ENCODE results near the gene SEPTIN5.
A peak's percentile ranks its signal among the peaks of the same experiment; 100 is the strongest.

The SEPTIN5 gene

GRCh38 chr22:19761725-19762567 is 47.6 kb downstream of the SEPTIN5 start:
- no peak for DNase-seq (ENCODE audit: low spot score)

GRCh38 chr22:19762568-19763457 is 48.5 kb downstream of the SEPTIN5 start:
- no peak for DNase-seq (ENCODE audit: low spot score)

GRCh38 chr22:19763458-19764298 is 49.4 kb downstream of the SEPTIN5 start:
- DNase-seq (ENCODE audit: low spot score): no peak

DNA sequence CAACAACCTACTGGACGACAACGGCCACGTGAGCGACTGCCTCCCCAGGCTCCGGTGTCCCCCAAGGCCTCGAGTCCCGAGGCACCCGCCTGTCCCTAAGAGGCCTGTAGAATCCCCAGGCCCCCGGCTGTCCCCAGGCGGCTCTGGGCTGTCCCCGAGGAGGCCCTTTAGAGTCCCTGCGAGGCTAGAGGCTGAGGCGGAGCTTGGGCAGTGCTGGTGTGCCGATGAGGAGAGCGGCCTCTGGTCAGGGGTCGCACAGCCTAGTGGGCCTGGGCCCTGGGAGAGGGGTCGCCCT is 49.9 kb downstream of the SEPTIN5 start:
- no peak for DNase-seq (ENCODE audit: low spot score)

DNA sequence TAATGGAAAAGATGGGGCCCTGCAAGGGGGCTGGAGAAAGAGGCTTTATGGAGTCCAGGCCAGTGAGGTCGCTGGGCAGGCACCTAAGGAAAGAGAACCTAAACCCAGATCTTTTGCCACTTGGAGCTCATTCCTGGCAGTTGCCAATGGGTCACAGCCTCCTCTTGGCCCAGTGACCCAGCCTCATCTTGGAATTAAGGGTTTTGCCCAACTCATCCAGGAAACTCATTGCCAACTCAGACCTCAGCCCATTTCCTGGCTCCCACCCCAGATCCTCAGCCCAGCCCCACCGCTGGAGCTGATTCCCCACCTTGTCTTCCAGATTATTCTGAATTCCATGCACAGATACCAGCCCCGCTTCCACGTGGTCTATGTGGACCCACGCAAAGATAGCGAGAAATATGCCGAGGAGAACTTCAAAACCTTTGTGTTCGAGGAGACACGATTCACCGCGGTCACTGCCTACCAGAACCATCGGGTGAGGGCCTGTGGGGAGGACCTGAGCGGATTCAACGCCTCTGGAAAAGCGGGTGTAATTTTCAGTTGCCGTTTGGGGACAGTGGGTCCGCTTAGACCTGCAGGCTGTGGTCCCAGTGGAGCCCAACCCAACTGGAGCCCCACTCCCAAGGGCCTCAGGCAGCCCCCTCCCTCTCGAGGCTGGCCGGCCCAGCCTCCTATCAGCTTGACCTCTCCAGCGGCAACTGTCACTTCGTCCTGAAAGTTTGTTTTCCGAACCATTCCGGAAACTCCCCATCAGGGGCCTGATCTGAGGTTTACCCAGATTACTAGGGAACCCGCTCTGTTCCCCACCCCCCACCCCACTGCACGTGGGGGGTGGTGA is 50.6 kb downstream of the SEPTIN5 start:
- no peak for DNase-seq (ENCODE audit: low spot score)

DNA sequence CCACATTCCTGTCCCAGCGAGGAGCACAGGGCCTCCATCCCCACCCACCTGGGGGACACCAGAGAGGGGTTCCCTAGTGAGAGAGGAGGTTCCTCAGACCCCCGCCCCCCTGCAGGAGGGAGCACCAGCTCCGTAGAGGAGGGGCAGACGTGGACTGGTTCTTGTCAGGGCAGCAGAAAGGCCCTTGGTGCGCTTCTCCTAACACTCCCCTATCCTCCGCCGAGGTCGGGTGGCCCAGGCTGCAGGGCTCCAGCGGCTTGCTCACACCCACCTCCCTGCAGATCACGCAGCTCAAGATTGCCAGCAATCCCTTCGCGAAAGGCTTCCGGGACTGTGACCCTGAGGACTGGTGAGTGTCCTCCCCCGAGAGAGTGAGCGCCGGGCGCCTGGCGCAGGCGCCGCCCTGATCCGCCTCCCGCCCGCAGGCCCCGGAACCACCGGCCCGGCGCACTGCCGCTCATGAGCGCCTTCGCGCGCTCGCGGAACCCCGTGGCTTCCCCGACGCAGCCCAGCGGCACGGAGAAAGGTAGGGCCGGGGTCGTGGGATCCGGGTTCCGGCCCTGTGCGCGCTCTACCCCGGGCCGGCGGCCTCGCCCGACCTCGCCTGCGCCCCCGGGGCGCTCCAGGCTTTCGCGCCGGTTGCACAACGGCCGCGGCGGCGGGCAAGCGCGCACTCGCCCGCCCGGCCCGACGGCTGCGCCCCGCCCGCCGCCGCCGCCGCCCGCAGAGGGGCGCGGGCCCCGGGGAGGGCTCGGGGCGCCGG is 51.4 kb downstream of the SEPTIN5 start:
- DNase-seq (ENCODE audit: low spot score): no peak

- no peak for DNase-seq (ENCODE audit: low spot score)
Measured at GRCh38 chr22:19766240-19766510, 51.9 kb downstream of the SEPTIN5 start.

GRCh38 chr22:19766511-19767426 is 52.5 kb downstream of the SEPTIN5 start:
- DNase-seq (ENCODE audit: low spot score): peak; percentile 61

DNA sequence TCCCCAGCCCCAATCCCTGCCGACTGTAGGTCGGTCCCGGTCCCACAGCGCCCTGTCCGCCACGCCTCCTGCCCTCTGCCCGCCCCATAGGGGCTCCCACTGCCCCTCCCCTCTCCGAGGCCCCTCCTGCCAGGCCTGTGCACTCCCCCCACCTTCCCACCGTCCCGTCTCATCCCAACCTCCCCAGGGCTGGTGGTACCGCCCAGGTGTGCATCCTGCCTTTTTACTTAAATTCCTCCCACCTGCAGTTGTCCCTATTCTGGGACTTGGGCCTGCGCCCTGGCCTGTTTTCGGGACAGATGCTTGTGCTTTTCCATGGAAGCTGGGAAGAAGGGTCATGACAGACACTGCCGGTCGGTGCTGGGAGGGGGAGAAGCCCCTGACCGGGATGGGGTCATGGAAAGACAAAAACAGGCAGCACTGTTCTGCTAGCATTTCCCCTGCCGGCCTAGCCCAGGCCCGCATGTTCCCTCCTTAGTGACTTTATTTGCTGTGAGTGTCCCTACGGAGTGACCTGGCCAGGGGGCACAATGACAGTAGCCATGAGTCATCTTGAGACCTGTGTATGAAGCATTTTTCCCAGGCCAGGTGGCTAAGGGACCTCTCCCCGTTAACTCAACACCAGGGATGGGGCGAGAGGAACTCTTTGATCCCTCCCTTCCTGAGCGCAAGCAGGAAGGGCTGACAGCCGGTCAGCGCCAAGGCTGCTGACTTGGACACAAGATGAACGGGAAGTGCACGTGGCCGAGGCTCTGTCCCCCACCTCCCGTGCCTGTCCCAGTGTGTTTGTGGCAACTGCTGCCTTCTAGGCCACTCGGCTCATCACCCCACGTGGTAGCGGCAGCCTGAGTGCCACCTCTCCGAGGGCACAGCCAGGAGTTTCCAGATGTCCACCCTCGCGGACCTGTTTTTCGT is 53.4 kb downstream of the SEPTIN5 start:
- DNase-seq (ENCODE audit: low spot score): no peak

- DNase-seq (ENCODE audit: low spot score): no peak
Measured at GRCh38 chr22:19769393-19769715, 55.1 kb downstream of the SEPTIN5 start.

DNA sequence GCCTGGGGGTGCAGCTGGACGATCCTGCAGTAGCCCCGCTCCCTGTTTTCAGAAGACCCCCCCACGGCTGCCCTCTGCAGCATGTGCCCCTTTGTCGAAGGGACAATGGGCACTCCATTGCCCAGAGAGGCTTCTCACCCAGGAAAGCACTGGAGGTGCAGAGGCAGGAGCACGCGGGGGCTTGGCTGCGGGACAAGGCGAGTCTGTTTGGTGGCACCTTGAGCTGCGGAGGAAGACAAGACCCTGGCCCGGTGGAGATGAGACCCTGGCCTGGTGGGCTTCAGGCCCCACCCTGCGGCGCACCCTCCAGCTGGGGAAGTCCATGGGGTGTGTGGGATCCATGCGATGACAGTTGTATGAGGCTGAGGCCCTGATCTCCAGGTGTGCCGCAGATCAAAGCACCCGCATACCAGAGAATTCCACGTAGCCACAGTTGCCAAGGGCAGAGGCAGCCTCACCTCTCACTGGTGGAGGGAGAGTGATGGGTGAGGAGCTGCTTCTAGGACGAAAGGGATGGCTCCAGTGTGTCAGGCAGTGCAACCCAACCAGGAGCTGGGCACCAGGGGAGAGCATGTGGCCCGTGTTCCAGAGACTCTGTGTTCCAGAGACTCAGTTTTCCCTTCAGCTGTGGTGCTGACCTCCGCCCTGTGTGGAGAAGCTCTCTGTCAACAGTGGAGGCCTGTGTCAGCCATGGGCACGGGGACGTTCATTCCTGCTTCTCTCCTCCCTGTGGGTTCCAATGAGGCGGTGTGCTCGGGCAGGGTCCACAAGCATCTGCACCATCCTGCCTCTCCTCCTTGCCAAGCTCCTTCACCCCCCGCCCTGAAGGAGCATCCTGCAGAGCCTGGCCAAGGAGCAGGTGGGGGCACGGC is 56.3 kb downstream of the SEPTIN5 start:
- DNase-seq (ENCODE audit: low spot score): no peak

GRCh38 chr22:19772422-19772672 is 58.0 kb downstream of the SEPTIN5 start:
- DNase-seq (ENCODE audit: low spot score): no peak
